Measurements from ENCODE around the gene MORF4L1. TPM values are rescaled to one million over a fixed set of nuclear protein-coding genes. Genes with fewer than 3 reads are reported as not detected.
"Not testable (repeated sequence)": the region's sequence is repeated elsewhere in the genome, so short reads cannot be mapped to it uniquely, and the experiment has no call there.

Gene MORF4L1
- total RNA-seq, 5 donors from 2014 or later (not counting 1 experiment from before 2014, with no cell fraction given) = 208 to 388 (median 232) TPM

- POLR2A ChIA-PET = interaction anchor here in 1 of 2 donors (0.6 to 1.1 kb wide), 2 partner anchors 9 to 12 kb away, joined by 3 to 6 read pairs; no protein-coding TSS in a partner anchor
- Mint-ChIP-seq H3K9me3 (no peaks in the 10 kb centered on the region), H3K27me3 (no peaks in the 10 kb centered on the region), H3K27ac (no peak overlapping the region), H3K36me3 (peaks cover 49% of the 10 kb centered on the region), H3K4me3 (no peak overlapping the region), H3K4me1 (peaks cover 24 to 34% (median 26%) of the 10 kb centered on the region in 3 donors)
- H3K36me3 ChIP-seq (ENCODE audit: control insufficient read depth in 2 of 2, extremely low read depth in 1 of 2, insufficient read depth in 1 of 2, low read length in 1 of 2) = peaks cover 0 to 78% of the 10 kb centered on the region in 2 donors
- H3K4me3 ChIP-seq (ENCODE audit: control insufficient read depth in 1 of 2, extremely low read depth in 1 of 2, low read length in 1 of 2) = no peak overlapping the region
- CTCF ChIA-PET = interaction anchor here in 1 of 2 donors (1.0 kb wide), 1 partner anchor 9 kb away, joined by 4 read pairs; no protein-coding TSS in a partner anchor
- no peaks in the 10 kb centered on the region for H3K27me3 ChIP-seq (replicated peaks in 1 of 2; ENCODE audit: control insufficient read depth in 2 of 2, extremely low read depth in 1 of 2, insufficient read depth in 2 of 2, low read length in 1 of 2)
- ATAC-seq (replicated peaks in 1 of 4) (no peak), DNase-seq (no peak)
- H3K27ac ChIP-seq (ENCODE audit: low read length) = no peak overlapping the region
- peaks cover 0 to 4% of the 10 kb centered on the region in 2 experiments for H3K4me1 ChIP-seq (ENCODE audit: control insufficient read depth in 1 of 2, extremely low read depth in 1 of 2, insufficient read depth in 2 of 2, low read length in 2 of 2)
- H3K9me3 ChIP-seq = no peaks in the 10 kb centered on the region
- WGBS (ENCODE audit: insufficient coverage) = no CpG with 5 or more reads among the region's 4 CpGs
These were observed 16.3 kb downstream of the MORF4L1 start for GRCh38 chr15:78889000-78889399.

DNA sequence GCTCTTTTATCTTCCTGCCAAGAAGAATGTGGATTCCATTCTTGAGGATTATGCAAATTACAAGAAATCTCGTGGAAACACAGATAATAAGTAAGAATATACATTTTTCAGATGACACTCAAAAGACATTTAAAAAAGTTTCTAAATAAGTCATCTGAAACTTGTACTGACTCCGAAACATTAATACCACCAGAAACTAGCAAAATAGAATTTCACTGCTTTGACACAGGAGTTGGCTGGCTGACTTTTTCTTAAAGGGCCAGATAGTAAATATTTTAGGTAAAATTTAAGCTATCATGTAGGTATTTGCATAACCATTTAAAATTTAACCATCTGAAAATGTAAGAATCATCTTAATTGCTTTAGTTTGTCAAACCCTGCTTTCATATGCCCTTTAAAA, 20.8 kb downstream of the MORF4L1 start:
- Histone ChIP-seq H3K9me3 (no peaks in the 10 kb centered on the region), H3K27ac (ENCODE audit: low read length) (no peak overlapping the region), H3K4me1 (ENCODE audit: control insufficient read depth in 1 of 2, extremely low read depth in 1 of 2, insufficient read depth in 2 of 2, low read length in 2 of 2) (no peaks in the 10 kb centered on the region), H3K27me3 (replicated peaks in 1 of 2; ENCODE audit: control insufficient read depth in 2 of 2, extremely low read depth in 1 of 2, insufficient read depth in 2 of 2, low read length in 1 of 2) (no peaks in the 10 kb centered on the region), H3K4me3 (ENCODE audit: control insufficient read depth in 1 of 2, extremely low read depth in 1 of 2, low read length in 1 of 2) (no peak overlapping the region), H3K36me3 (ENCODE audit: control insufficient read depth in 2 of 2, extremely low read depth in 1 of 2, insufficient read depth in 1 of 2, low read length in 1 of 2) (peaks cover 7 to 82% of the 10 kb centered on the region in 2 donors)
- no peak for DNase-seq
- no peak overlapping the region for H3K4me3 Mint-ChIP-seq
- H3K27ac Mint-ChIP-seq = no peak overlapping the region
- CTCF ChIA-PET = interaction anchor here in 1 of 2 donors (1.2 kb wide), 1 partner anchor 14 kb away, joined by 5 read pairs; no protein-coding TSS in a partner anchor
- H3K9me3 Mint-ChIP-seq = no peaks in the 10 kb centered on the region
- POLR2A ChIA-PET = interaction anchor here (1.0 to 1.1 kb wide), 2 partner anchors 19 to 21 kb away, joined by 3 to 6 read pairs; partner anchors contain the start of gene MORF4L1 (in 1 of the 2)
- ATAC-seq (replicated peaks in 1 of 4) = no peak
- H3K4me1 Mint-ChIP-seq = peaks cover 5 to 17% (median 11%) of the 10 kb centered on the region in 3 donors
- WGBS (ENCODE audit: insufficient coverage) = no CpG with 5 or more reads among the region's 2 CpGs
- peaks cover 57% of the 10 kb centered on the region for H3K36me3 Mint-ChIP-seq
- H3K27me3 Mint-ChIP-seq = no peaks in the 10 kb centered on the region

DNA sequence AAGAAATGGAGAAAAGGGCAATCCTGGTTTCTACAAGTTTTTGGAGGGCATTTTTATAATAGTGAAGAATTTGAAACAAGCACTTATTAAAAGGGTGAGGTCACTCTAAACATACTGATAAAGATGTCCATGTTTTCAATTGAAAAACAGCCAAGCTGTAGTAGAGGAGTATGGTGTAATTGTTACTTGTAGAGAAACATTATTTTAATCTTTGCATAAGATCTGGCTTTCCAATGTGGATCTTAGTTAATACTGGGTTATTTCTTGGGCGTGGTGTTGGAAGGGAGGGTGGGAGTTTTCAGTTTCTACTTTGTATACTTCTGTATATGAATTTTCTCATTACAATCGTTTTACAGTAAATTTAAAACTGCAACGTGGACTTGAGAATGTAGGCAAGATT, 22.8 kb downstream of the MORF4L1 start:
- Histone ChIP-seq H3K9me3 (no peaks in the 10 kb centered on the region), H3K4me3 (ENCODE audit: control insufficient read depth in 1 of 2, extremely low read depth in 1 of 2, low read length in 1 of 2) (no peak overlapping the region), H3K36me3 (ENCODE audit: control insufficient read depth in 2 of 2, extremely low read depth in 1 of 2, insufficient read depth in 1 of 2, low read length in 1 of 2) (peaks cover 13 to 80% of the 10 kb centered on the region in 2 donors), H3K27ac (ENCODE audit: low read length) (no peak overlapping the region), H3K4me1 (ENCODE audit: control insufficient read depth in 1 of 2, extremely low read depth in 1 of 2, insufficient read depth in 2 of 2, low read length in 2 of 2) (no peaks in the 10 kb centered on the region), H3K27me3 (replicated peaks in 1 of 2; ENCODE audit: control insufficient read depth in 2 of 2, extremely low read depth in 1 of 2, insufficient read depth in 2 of 2, low read length in 1 of 2) (no peaks in the 10 kb centered on the region)
- no CpG with 5 or more reads among the region's 3 CpGs for WGBS (ENCODE audit: insufficient coverage)
- Mint-ChIP-seq H3K27ac (no peak overlapping the region), H3K9me3 (no peaks in the 10 kb centered on the region), H3K4me3 (no peak overlapping the region), H3K36me3 (peaks cover 70% of the 10 kb centered on the region), H3K4me1 (peaks cover 6 to 17% (median 11%) of the 10 kb centered on the region in 3 donors), H3K27me3 (no peaks in the 10 kb centered on the region)
- no peak for DNase-seq
- ATAC-seq (replicated peaks in 1 of 4) = no peak
- CTCF ChIA-PET = interaction anchor here in 1 of 2 donors (0.5 kb wide), 1 partner anchor 16 kb away, joined by 7 read pairs; no protein-coding TSS in a partner anchor
- POLR2A ChIA-PET = no interaction called here

DNA sequence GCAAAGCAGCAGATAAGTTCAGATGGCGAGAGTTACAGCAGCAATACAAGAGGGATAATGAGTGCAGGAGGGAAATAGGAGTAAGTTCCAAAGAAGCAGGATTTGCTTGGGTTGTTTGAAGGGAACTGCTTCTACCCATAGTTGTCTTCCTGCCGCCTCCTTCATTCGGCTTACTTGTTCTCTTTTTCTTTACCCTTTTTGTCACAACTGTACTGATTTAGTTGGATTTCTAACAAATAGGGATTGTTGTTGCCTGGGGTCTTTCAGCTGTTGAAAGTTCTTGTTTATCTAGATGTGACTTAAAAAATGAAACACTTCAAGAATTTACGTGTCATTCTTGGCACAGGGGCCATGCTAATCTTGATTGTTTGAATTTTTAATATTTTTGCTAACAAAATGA, 25.9 kb downstream of the MORF4L1 start:
- no peak for ATAC-seq (replicated peaks in 1 of 4)
- H3K27me3 Mint-ChIP-seq = no peaks in the 10 kb centered on the region
- peaks cover 6 to 13% (median 6%) of the 10 kb centered on the region in 3 donors for H3K4me1 Mint-ChIP-seq
- CTCF ChIA-PET = no interaction called here
- Histone ChIP-seq H3K36me3 (ENCODE audit: control insufficient read depth in 2 of 2, extremely low read depth in 1 of 2, insufficient read depth in 1 of 2, low read length in 1 of 2) (peaks cover 13 to 79% of the 10 kb centered on the region in 2 donors), H3K9me3 (no peaks in the 10 kb centered on the region), H3K4me1 (ENCODE audit: control insufficient read depth in 1 of 2, extremely low read depth in 1 of 2, insufficient read depth in 2 of 2, low read length in 2 of 2) (no peaks in the 10 kb centered on the region), H3K4me3 (ENCODE audit: control insufficient read depth in 1 of 2, extremely low read depth in 1 of 2, low read length in 1 of 2) (no peak overlapping the region), H3K27me3 (replicated peaks in 1 of 2; ENCODE audit: control insufficient read depth in 2 of 2, extremely low read depth in 1 of 2, insufficient read depth in 2 of 2, low read length in 1 of 2) (no peaks in the 10 kb centered on the region), H3K27ac (ENCODE audit: low read length) (no peak overlapping the region)
- no peak overlapping the region for H3K4me3 Mint-ChIP-seq
- H3K9me3 Mint-ChIP-seq = no peaks in the 10 kb centered on the region
- WGBS (ENCODE audit: insufficient coverage) = 100% methylated on average over 1 of the region's 4 CpGs
- peaks cover 56% of the 10 kb centered on the region for H3K36me3 Mint-ChIP-seq
- POLR2A ChIA-PET = no interaction called here
- no peak for DNase-seq
- no peak overlapping the region for H3K27ac Mint-ChIP-seq

DNA sequence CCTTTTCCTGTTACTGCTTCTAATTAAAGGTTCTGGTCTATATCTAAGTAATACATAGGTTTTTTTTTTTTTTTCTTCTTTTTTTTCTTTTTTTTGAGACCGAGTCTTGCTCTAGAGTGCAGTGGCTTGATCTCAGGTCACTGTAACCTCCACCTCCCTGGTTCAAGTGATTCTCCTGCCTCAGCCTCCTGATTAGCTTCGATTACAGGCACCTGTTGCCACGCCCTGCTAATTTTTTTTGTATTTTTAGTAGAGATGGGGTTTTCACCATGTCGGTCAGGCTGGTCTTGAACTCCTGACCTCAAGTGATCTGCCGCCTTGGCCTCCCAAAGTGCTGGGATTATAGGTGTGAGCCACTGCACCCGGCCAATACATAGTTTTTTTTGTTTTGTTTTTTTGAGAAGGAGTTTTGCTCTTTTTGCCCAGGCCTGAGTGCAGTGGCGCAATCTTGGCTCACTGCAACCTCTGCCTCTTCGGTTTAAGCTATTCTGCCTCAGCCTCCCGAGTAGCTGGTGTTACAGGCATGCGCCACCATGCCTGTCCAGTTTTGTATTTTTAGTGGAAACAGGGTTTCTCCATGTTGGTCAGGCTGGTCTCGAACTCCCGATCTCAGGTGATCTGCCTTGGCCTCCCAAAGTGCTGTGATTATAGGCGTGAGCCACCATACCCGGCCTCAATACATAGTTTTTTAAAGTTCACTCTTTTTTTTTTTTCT, 28.3 kb downstream of the MORF4L1 start:
- H3K4me1 ChIP-seq (ENCODE audit: control insufficient read depth in 1 of 2, extremely low read depth in 1 of 2, insufficient read depth in 2 of 2, low read length in 2 of 2); H3K9me3 ChIP-seq; H3K27me3 Mint-ChIP-seq; H3K27ac Mint-ChIP-seq; H3K4me3 Mint-ChIP-seq; H3K27ac ChIP-seq (ENCODE audit: low read length); ATAC-seq (replicated peaks in 1 of 4); H3K4me3 ChIP-seq (ENCODE audit: control insufficient read depth in 1 of 2, extremely low read depth in 1 of 2, low read length in 1 of 2); H3K27me3 ChIP-seq (replicated peaks in 1 of 2; ENCODE audit: control insufficient read depth in 2 of 2, extremely low read depth in 1 of 2, insufficient read depth in 2 of 2, low read length in 1 of 2); DNase-seq; H3K9me3 Mint-ChIP-seq: not testable (repeated sequence)
- ChIA-PET CTCF (interaction anchor here in 1 of 2 donors (1.0 kb wide), 1 partner anchor 7 kb away, joined by 3 read pairs; no protein-coding TSS in a partner anchor), POLR2A (interaction anchor here in 1 of 2 donors (0.7 kb wide), 1 partner anchor 16 kb away, joined by 3 read pairs; no protein-coding TSS in a partner anchor)
- Mint-ChIP-seq H3K36me3 (peaks cover 57% of the 10 kb centered on the region), H3K4me1 (peaks cover 6 to 13% (median 7%) of the 10 kb centered on the region in 3 donors)
- H3K36me3 ChIP-seq (ENCODE audit: control insufficient read depth in 2 of 2, extremely low read depth in 1 of 2, insufficient read depth in 1 of 2, low read length in 1 of 2) = peaks cover 19 to 78% of the 10 kb centered on the region in 2 donors
- WGBS (ENCODE audit: insufficient coverage) = 97% methylated on average over 6 of the region's 14 CpGs

GRCh38 chr15:78902281-78903032, 29.8 kb downstream of the MORF4L1 start:
- peaks cover 11 to 21% (median 16%) of the 10 kb centered on the region in 3 donors for H3K4me1 Mint-ChIP-seq
- H3K4me3 Mint-ChIP-seq; H3K4me1 ChIP-seq (ENCODE audit: control insufficient read depth in 1 of 2, extremely low read depth in 1 of 2, insufficient read depth in 2 of 2, low read length in 2 of 2); H3K27me3 Mint-ChIP-seq; H3K9me3 Mint-ChIP-seq; DNase-seq; H3K4me3 ChIP-seq (ENCODE audit: control insufficient read depth in 1 of 2, extremely low read depth in 1 of 2, low read length in 1 of 2); H3K27ac ChIP-seq (ENCODE audit: low read length); CTCF ChIA-PET; H3K9me3 ChIP-seq; H3K27me3 ChIP-seq (replicated peaks in 1 of 2; ENCODE audit: control insufficient read depth in 2 of 2, extremely low read depth in 1 of 2, insufficient read depth in 2 of 2, low read length in 1 of 2); ATAC-seq (replicated peaks in 1 of 4): not testable (repeated sequence)
- H3K27ac Mint-ChIP-seq = peak overlapping the region in 1 of 2 donors; percentile 3
- 73% methylated on average over 3 of the region's 13 CpGs for WGBS (ENCODE audit: insufficient coverage)
- peaks cover 61% of the 10 kb centered on the region for H3K36me3 Mint-ChIP-seq
- H3K36me3 ChIP-seq (ENCODE audit: control insufficient read depth in 2 of 2, extremely low read depth in 1 of 2, insufficient read depth in 1 of 2, low read length in 1 of 2) = peaks cover 19 to 85% of the 10 kb centered on the region in 2 donors
- POLR2A ChIA-PET = interaction anchor here in 1 of 2 donors (0.6 kb wide), 1 partner anchor 23 kb away, joined by 12 read pairs; no protein-coding TSS in a partner anchor

All from T-cell (primary cell).